IPS-15b (cell line): ENCODE measurements around the gene RECQL.

Source experiments
- H3K27me3 ChIP-seq: one replicate; pipeline ENCODE4 v1.6.1; 2013; ENCODE audit warnings: low read length; ENCODE audit not compliant: control insufficient read depth, insufficient read depth
- H3K36me3 ChIP-seq: one replicate; pipeline ENCODE4 v1.6.1; 2013; ENCODE audit warnings: low read length; ENCODE audit not compliant: control insufficient read depth, insufficient read depth
- H3K4me1 ChIP-seq: one replicate; pipeline ENCODE4 v1.6.1; 2013; ENCODE audit warnings: mild to moderate bottlenecking, low read length; ENCODE audit not compliant: control insufficient read depth, insufficient read depth
- H3K4me3 ChIP-seq: one replicate; pipeline ENCODE4 v1.5.1; 2013; ENCODE audit warnings: low read depth, low read length
- H3K9ac ChIP-seq: one replicate; pipeline ENCODE4 v1.6.1; 2013; ENCODE audit warnings: low read depth, mild to moderate bottlenecking, low read length
- H3K9me3 ChIP-seq: one replicate; pipeline ENCODE4 v1.6.1; 2013; ENCODE audit warnings: mild to moderate bottlenecking, low read length; ENCODE audit not compliant: control insufficient read depth, insufficient read depth

Gene RECQL

DNA sequence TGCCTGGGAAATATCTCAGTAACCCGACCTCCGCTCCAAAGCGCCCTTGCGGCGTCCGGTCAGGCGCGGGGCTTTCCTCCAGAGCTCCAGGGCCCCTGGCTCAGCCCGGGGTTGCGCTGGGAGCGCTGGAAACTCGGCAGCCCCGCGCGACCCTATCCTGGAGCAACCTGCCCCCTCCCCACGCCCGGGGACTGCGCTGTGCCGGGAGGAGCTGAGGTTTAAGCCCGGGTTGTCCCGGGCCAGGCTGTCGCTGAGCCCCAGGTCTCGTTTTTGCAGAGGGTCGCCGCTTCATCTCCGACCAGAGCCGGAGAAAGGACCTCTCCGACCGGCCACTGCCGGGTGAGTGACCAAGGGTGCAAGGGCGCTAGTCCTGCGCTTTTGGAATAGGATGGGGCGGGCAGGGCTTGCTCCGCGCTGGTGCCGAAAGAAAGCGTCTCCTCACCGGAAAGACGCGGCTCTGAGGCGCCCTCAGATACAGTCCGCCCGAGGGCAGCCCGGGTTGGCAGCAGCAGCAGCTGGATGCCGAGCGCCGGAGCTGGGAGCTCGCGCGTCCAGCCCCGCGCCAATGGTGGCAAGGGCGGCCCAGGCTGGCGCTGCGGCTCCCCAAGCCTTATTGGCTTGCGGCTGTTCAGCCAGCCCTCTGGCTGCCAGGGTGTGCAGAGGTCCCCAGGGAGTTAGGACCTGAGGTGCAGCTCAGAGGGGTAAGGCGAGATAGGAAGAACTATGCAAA, 26.2 kb upstream of the RECQL start:
- H3K27me3 ChIP-seq: peaks cover 70% of the 10 kb centered on the region
- H3K9ac ChIP-seq: peak overlapping the region; percentile 13

DNA sequence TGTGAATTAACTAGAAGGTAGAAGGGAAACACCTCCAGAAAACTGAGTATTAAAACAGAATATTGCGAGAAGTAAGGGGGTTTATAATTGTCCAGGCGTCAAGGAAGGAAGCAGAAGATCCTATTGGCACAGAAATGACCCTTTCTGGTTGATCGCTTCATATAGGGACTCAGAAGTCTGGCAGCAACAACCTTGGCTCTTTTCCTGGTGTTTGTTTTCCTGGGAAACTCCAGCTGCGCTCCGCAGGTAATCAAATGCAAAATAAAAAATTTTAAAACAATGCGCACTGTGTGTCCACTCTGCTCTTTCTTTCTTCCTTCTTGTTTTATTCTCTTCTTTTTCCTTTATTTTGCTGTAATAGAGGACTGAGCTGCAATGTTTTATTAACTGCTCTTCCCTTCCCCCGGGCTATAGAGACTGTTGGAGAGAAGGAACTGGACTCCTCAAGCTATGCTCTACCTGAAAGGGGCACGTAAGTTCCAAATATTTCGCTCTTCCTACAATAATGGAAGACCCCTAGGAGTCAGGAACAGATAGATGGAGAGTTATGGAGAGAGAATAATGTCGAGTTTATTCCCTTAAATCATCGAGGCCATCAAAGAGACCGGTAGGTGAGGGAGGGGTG, 25.4 kb upstream of the RECQL start:
- H3K27me3 ChIP-seq: peaks cover 66% of the 10 kb centered on the region
- H3K9me3 ChIP-seq: no peaks in the 10 kb centered on the region
- no peaks in the 10 kb centered on the region for H3K4me1 ChIP-seq
- no peak overlapping the region for H3K9ac ChIP-seq
- H3K4me3 ChIP-seq: peak overlapping the region; percentile 79
- no peaks in the 10 kb centered on the region for H3K36me3 ChIP-seq

More for the DNA sequence above, 26.2 kb upstream of the RECQL start:
- Histone ChIP-seq H3K4me1 (no peaks in the 10 kb centered on the region), H3K36me3 (no peaks in the 10 kb centered on the region), H3K4me3 (peak overlapping the region; percentile 79), H3K9me3 (no peaks in the 10 kb centered on the region)

DNA sequence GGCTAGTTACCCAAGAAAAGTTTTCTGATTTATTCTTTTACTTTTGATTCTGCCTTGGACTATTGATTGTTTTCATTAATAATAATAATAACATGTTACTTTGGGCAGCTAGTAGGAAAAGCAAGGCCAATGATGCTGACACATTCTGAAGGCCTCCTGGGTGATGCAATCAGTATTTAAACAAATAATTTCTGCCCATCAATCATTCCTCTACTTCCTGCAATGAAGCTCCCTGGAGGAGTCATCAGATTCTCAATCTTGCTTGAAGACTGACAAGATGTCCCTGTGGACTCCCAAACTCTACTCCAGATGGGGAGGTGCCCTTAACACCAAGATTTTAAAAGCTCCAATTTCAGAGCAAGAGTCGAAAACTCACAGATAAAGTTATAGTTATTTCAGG, 24.6 kb upstream of the RECQL start, which contains the start of gene SPX:
TSS of gene SPX (plus strand) at position 244 of the 400 bp plus-strand sequence. CDS start 177 bp downstream, outside the sequence.
- no peaks in the 10 kb centered on the region for H3K9me3 ChIP-seq
- H3K4me1 ChIP-seq: no peaks in the 10 kb centered on the region
- H3K36me3 ChIP-seq: no peaks in the 10 kb centered on the region
- peak within 1 kb of the TSS; percentile 79 for H3K4me3 ChIP-seq
- no peak within 1 kb of the TSS for H3K9ac ChIP-seq
- peaks cover 60% of the 10 kb centered on the region for H3K27me3 ChIP-seq

DNA sequence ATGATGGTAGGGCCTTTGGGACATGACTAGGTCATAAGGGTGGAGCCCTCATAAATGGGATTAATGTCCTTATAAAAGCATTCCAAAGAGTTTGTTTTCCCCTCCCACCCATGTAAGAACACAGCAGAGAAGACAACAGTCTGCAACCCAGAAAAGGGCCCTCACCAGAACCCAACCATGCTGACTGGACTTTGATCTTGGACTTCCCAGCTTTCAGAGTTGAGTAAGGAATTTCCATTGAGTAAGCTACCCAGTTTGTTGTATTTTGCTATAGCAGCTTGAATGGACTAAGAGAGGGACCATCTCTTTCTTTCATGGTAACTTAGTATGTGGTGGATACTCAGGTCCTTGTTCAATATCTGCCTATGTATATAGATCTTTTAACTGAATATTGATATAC, 21.7 kb upstream of the RECQL start:
- Histone ChIP-seq H3K4me3 (no peak overlapping the region), H3K9ac (no peak overlapping the region), H3K27me3 (peaks cover 32% of the 10 kb centered on the region), H3K4me1 (no peaks in the 10 kb centered on the region), H3K36me3 (no peaks in the 10 kb centered on the region), H3K9me3 (no peaks in the 10 kb centered on the region)

DNA sequence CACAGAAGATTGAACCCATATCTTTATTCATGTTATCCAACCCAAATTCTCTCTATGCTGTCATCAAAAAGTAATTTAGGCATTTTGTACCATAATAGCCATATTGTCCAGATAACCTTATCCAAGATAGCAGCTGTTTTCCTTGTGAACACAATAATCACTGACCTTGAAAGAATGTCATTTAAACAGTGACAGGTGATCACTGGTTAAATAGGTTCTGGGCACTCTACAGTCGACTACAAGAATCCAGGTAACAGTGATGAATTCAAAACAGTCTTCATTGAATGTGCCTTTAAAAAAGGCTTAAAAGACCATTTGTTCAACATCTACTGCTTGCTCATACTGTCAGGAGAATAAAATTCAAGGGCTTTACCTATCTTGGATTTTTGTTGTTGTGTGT, 20.1 kb upstream of the RECQL start:
- H3K9me3 ChIP-seq: no peaks in the 10 kb centered on the region
- H3K27me3 ChIP-seq: peaks cover 17% of the 10 kb centered on the region
- no peak overlapping the region for H3K9ac ChIP-seq
- H3K4me1 ChIP-seq: no peaks in the 10 kb centered on the region
- no peak overlapping the region for H3K4me3 ChIP-seq
- no peaks in the 10 kb centered on the region for H3K36me3 ChIP-seq

DNA sequence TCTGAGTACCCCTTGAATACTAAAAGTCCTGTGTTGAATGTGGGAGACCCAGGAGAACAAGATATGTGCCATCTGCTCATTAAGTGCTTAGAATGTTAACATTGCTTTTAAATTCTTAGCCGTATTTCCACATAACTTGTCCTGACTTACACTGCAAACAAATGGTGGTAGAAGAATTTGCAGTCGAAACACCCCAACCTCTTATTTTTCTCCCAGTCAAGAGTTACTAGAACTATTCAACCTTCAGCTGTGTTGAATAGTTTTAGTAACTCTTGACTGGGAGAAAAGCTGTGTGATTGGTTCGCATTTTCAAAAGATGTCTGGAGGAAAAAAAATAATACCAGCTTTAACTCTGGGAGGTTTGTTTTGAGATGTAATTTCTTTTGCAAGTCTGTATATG, 17.0 kb upstream of the RECQL start:
- H3K36me3 ChIP-seq: no peaks in the 10 kb centered on the region
- H3K9me3 ChIP-seq: no peaks in the 10 kb centered on the region
- no peak overlapping the region for H3K4me3 ChIP-seq
- no peaks in the 10 kb centered on the region for H3K4me1 ChIP-seq
- H3K27me3 ChIP-seq: no peaks in the 10 kb centered on the region
- H3K9ac ChIP-seq: no peak overlapping the region

DNA sequence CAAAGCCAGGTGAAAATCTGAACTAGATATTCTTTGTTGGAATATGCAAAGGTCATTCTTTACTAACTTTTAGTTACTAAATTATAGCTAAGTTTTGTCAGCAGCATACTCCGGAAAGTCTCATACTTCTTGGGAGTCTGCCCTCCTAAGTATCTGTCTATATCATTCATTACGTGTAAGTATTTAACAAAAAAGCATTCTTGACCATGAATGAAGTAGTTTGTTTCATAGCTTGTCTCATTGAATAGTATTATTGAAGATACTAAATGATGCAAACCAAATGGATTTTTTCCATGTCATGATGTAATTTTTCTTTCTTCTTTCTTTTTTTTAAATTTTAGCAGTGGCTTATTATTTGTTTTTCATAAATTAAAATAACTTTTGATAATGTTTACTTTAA, 14.8 kb upstream of the RECQL start:
- no peaks in the 10 kb centered on the region for H3K27me3 ChIP-seq
- H3K9me3 ChIP-seq: no peaks in the 10 kb centered on the region
- no peak overlapping the region for H3K9ac ChIP-seq
- H3K4me3 ChIP-seq: no peak overlapping the region
- no peaks in the 10 kb centered on the region for H3K36me3 ChIP-seq
- no peaks in the 10 kb centered on the region for H3K4me1 ChIP-seq

DNA sequence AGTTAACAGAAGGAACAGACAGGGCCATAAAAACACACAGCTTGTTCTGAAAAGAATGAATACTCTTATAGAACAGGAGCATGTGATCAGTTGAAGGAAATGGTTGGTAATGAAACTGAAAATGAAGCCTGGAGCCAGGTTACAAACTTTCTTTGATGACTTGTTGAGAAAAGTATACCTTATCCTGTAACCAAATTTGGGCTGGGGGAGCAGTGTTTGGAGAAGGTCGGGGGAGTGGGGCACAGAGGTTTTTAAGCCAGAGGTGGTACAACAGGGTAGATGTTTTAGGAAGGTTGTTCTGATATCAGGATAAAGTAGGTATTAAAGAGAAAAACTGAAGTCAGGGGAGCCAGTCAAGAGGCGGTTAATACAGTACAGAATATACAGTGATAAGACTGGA, 8.3 kb upstream of the RECQL start:
- H3K36me3 ChIP-seq: peaks cover 3% of the 10 kb centered on the region
- H3K4me3 ChIP-seq: no peak overlapping the region
- H3K9me3 ChIP-seq: no peaks in the 10 kb centered on the region
- H3K4me1 ChIP-seq: no peaks in the 10 kb centered on the region
- H3K27me3 ChIP-seq: no peaks in the 10 kb centered on the region
- H3K9ac ChIP-seq: no peak overlapping the region

DNA sequence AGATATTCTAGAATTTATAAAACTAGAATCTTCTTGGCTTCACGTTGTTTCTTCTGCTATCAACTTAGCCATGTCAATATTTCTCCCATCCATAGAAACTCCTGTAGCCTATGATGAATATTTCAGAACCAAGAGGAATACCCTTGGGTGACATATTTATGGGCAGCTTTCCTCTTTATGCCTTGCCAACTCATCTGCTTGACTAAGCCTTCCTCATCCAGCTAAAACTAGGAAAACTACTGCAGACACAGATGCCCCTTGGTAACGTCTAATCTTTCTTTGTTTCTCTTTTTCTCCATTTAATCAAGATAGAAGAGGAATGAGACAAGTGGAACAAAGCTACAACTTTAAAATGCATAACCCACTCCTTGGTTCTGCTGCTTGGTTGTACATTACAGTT, 6.4 kb upstream of the RECQL start:
- H3K27me3 ChIP-seq: no peaks in the 10 kb centered on the region
- H3K4me3 ChIP-seq: no peak overlapping the region
- no peak overlapping the region for H3K9ac ChIP-seq
- H3K4me1 ChIP-seq: peaks cover 3% of the 10 kb centered on the region
- H3K36me3 ChIP-seq: peaks cover 3% of the 10 kb centered on the region
- no peaks in the 10 kb centered on the region for H3K9me3 ChIP-seq

DNA sequence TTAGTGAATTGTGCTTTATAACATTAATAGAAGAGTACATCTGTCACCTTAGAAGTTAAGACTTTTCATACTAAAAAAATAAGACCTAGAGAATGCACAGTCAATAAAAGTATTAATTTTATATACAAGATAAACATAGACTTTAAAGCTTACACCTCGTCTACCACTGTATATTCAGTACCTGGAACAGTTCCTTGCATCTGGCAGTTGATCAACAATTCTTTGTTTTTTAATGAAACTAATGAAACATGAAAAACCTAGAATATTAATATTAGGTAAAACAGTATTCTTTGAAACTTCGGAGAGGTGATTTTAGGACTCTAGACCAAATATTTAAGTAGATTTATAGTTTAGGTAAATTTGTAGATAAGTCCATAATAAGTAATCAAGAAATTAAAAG, 4.5 kb upstream of the RECQL start:
- Histone ChIP-seq H3K4me3 (no peak overlapping the region), H3K36me3 (peaks cover 3% of the 10 kb centered on the region), H3K9me3 (no peaks in the 10 kb centered on the region), H3K4me1 (peaks cover 3% of the 10 kb centered on the region), H3K9ac (no peak overlapping the region), H3K27me3 (no peaks in the 10 kb centered on the region)

DNA sequence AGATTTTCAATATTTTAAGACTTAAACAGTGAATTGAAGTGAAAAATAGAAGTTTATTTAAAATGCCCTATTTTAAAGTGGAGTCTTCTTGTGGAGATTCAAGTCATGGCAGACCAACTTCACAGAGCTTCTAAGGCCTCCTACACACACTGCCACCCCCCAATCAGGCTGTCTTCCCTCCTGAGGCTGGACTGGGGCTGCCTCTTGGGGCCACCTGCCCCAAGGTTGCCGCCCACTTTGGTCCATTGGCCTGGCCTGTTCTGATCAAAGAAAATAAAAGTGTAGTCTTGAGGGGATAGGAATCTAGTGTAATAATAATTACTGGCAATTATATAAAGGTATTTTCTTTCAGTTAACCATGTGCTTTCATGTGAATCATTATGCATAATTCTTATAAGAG, 1.4 kb upstream of the RECQL start:
- Histone ChIP-seq H3K9me3 (no peaks in the 10 kb centered on the region), H3K36me3 (no peaks in the 10 kb centered on the region), H3K4me1 (peaks cover 3% of the 10 kb centered on the region), H3K9ac (no peak overlapping the region), H3K27me3 (no peaks in the 10 kb centered on the region), H3K4me3 (peak overlapping the region; percentile 90)

DNA sequence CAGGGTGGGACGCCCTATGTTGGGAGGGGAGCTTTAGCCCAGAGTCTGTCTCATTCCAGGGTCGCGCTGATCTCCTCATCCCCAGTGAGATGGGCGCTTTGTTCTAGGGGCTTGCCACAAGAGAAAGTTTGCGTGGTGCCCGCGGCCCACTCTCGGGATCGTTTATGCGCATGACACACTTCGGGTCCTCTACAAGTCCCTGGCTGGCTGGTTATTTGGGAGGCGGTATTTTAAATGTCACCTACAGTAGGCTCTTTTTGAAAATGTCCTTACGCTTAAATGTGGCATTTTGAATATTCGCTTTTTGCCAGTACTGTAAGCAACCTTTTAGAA, 695 bp upstream of the RECQL start:
- no peaks in the 10 kb centered on the region for H3K9me3 ChIP-seq
- peaks cover 3% of the 10 kb centered on the region for H3K4me1 ChIP-seq
- H3K4me3 ChIP-seq: peak overlapping the region; percentile 90
- no peaks in the 10 kb centered on the region for H3K36me3 ChIP-seq
- H3K27me3 ChIP-seq: no peaks in the 10 kb centered on the region
- peak overlapping the region; percentile 94 for H3K9ac ChIP-seq
